Keratinocyte (primary cell): ENCODE data around the gene FBXL2.

Source experiments
- CTCF ChIP-seq, 3 experiments: IDR thresholded peaks in 1 of 3; conservative IDR thresholded peaks in 1 of 3; optimal IDR thresholded peaks in 1 of 3; 2 replicates in 2 of 3; 3 replicates in 1 of 3; pipeline versions ENCODE3 to v1.5.1; 2011; ENCODE audit warnings: low read length in 3 of 3, mild to moderate bottlenecking in 3 of 3, moderate library complexity in 2 of 3, control low read depth in 1 of 3, inconsistent platforms in 1 of 3; ENCODE audit not compliant: insufficient read depth in 2 of 3; ENCODE audit errors: extremely low read depth in 1 of 3
- EZH2 ChIP-seq: IDR thresholded peaks from one replicate; pipeline ENCODE4 v1.6.1; 2012; ENCODE audit warnings: inconsistent platforms, mild to moderate bottlenecking, low read length, moderate library complexity

- TF ChIP-seq EZH2 (no peak), CTCF (optimal IDR thresholded peaks at IDR 0.05 in 1 of 3, IDR thresholded peaks at IDR 0.05 in 1 of 3, conservative IDR thresholded peaks at IDR 0.05 in 1 of 3; ENCODE audit: extremely low read depth in 1 of 3, insufficient read depth in 2 of 3, low read length in 3 of 3) (no peak)
Measured at GRCh38 chr3:33236005-33236404, 41.2 kb upstream of the FBXL2 start.
